ENCODE data around the gene EBLN2. TPM values are rescaled to one million over a fixed set of nuclear protein-coding genes. Genes with fewer than 3 reads are reported as not detected.

The EBLN2 gene
- total RNA-seq, 2 donors from 2014 or later: 0.67 to 1.4 TPM

DNA sequence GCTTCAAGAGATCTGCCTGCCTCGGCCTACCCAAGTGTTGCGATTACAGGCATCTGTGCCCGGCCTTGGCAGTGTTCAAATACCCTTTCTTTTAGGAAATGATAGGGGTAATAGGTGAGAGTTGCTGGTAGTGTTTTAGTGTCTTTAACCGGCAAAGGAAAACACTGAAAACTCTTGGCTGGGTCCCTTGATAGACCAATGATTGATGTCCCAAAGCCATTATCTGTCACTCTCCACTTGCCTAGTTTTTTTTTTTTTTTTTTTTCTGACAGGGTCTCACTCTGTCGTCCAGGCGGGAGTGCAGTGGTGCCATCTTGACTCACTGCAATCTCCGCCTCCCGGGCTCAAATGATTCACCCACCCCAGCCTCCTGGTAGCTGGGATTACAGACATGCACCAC, 19.7 kb downstream of the EBLN2 start:
- TF ChIP-seq, protein P1, sequence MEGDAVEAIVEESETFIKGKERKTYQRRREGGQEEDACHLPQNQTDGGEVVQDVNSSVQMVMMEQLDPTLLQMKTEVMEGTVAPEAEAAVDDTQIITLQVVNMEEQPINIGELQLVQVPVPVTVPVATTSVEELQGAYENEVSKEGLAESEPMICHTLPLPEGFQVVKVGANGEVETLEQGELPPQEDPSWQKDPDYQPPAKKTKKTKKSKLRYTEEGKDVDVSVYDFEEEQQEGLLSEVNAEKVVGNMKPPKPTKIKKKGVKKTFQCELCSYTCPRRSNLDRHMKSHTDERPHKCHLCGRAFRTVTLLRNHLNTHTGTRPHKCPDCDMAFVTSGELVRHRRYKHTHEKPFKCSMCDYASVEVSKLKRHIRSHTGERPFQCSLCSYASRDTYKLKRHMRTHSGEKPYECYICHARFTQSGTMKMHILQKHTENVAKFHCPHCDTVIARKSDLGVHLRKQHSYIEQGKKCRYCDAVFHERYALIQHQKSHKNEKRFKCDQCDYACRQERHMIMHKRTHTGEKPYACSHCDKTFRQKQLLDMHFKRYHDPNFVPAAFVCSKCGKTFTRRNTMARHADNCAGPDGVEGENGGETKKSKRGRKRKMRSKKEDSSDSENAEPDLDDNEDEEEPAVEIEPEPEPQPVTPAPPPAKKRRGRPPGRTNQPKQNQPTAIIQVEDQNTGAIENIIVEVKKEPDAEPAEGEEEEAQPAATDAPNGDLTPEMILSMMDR (IDR thresholded peaks at IDR 0.05): no peak
- Histone ChIP-seq H3K9me3 (no peaks in the 10 kb centered on the region), H3K27me3 (no peaks in the 10 kb centered on the region), H3K36me3 (no peaks in the 10 kb centered on the region), H3K4me3 (no peak overlapping the region), H3K27ac (no peak overlapping the region), H3K4me1 (no peaks in the 10 kb centered on the region)
- no peak for DNase-seq (ENCODE audit: low spot score)

DNA sequence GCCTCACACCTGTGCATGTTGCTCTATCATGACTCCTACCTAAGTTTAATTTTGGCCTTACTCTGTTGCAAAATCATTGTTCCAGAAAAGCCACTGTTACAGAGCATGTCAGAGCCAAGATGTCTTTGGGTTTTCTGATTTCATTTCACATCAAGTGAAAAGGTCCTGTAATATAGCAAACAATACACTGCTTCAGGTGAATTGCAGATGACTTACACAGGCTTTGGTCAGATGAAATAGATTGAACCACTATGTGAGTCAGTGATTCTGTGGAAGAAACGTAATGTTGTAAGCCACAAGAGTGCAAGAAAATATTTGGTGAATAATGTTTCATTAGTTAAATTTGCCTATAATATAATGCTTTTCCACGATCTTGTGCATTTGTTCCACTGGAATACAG, 22.7 kb downstream of the EBLN2 start:
- H3K36me3 ChIP-seq: no peaks in the 10 kb centered on the region
- H3K27ac ChIP-seq: no peak overlapping the region
- no peak for DNase-seq (ENCODE audit: low spot score)
- TF ChIP-seq, protein P1 (IDR thresholded peaks at IDR 0.05): no peak
- no peak overlapping the region for H3K4me3 ChIP-seq
- no peaks in the 10 kb centered on the region for H3K9me3 ChIP-seq
- H3K27me3 ChIP-seq: no peaks in the 10 kb centered on the region
- no peaks in the 10 kb centered on the region for H3K4me1 ChIP-seq

DNA sequence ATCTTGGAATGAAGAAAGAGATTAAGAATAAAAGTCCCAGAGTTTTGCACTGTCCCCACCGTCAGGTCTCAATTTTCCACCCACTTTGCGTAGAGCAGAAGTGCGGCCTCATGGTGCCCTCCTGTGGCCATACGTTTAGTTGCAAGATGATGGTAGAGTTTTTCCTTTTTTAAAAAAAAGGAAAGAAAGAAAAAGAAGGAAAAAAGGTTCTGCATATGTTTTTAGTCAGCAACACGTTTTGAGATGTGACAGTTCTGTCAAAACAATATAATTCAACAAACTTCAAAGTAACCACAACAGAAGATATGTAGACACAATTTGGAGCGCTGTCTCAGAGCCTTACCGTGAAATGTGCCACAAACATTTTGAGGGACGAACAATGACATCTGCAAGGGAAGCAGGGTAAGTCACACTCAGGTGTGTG, 24.6 kb downstream of the EBLN2 start:
- Histone ChIP-seq H3K4me3 (no peak overlapping the region), H3K36me3 (no peaks in the 10 kb centered on the region), H3K27ac (no peak overlapping the region), H3K4me1 (no peaks in the 10 kb centered on the region), H3K27me3 (no peaks in the 10 kb centered on the region), H3K9me3 (no peaks in the 10 kb centered on the region)
- TF ChIP-seq, protein P1 (IDR thresholded peaks at IDR 0.05): peak; percentile 75 to 81
- no peak for DNase-seq (ENCODE audit: low spot score)

DNA sequence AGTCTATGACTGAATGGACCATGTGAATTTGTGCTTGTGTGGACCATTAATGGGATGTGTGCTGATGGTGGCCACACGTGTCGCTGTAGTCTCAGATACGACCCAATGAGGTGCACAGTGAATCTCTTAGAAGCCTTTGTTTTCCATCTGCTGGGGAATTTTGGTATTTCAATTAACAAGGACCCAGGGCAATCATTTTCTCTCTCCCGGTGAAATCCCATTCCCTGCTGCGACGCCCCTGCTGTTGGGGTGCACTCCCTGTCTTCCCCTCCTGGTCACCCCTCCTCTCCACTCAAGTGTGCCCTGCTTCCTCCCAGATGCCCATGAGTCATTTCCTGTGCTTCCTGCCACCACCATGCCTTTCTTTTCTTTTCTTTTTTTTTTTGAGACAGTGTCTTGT, 32.7 kb downstream of the EBLN2 start:
- Histone ChIP-seq H3K36me3 (no peaks in the 10 kb centered on the region), H3K27me3 (no peaks in the 10 kb centered on the region), H3K27ac (no peak overlapping the region), H3K9me3 (no peaks in the 10 kb centered on the region), H3K4me1 (peaks cover 0 to 9% of the 10 kb centered on the region in 2 donors), H3K4me3 (no peak overlapping the region)
- TF ChIP-seq, protein P1 (IDR thresholded peaks at IDR 0.05): no peak
- no peak for DNase-seq (ENCODE audit: low spot score)

DNA sequence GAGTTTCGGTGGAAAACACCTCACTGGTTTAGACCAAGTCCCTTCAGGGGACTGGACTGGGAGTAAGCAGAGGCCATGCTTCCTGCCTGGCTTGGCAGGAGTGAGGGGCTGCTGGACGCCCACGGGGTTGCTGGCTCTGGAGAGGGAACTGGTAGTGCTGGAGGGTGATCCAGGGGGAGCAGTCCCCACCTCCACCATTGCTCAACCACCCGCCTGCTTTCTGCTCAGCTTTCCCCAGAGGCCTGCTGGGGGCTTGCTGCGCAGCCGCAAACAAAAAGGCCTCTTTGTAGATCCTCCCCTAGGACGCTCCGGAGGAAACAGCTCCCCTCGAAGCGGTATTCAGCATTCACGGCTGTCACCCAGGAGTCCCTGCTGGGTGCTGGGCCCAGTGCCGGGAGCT, 33.5 kb downstream of the EBLN2 start:
- TF ChIP-seq, protein P1 (IDR thresholded peaks at IDR 0.05): no peak
- no peak for DNase-seq (ENCODE audit: low spot score)
- Histone ChIP-seq H3K27ac (no peak overlapping the region), H3K9me3 (no peaks in the 10 kb centered on the region), H3K4me1 (peaks cover 0 to 9% of the 10 kb centered on the region in 2 donors), H3K27me3 (no peaks in the 10 kb centered on the region), H3K4me3 (no peak overlapping the region), H3K36me3 (no peaks in the 10 kb centered on the region)

DNA sequence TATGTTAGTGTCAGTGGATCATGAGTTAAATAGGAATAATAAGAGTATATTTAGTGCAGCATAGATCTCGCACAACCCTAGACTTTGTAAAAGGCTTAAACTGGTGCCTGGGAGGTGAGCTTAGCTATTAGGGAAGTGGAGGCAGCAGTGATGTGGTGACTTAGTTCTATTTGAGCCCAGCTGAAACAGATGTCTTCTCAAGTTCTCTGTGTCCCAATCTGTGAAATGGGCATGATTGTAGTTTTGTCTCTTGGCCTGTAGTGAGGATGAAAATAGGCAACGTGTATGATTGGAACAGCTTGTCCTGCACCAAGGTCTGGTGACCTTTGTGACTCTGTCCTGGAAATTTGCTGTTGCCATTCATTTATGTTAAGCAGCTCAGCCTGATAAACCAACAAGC, 34.7 kb downstream of the EBLN2 start:
- H3K27me3 ChIP-seq: no peaks in the 10 kb centered on the region
- H3K4me1 ChIP-seq: peaks cover 0 to 13% of the 10 kb centered on the region in 2 donors
- TF ChIP-seq, protein P1 (IDR thresholded peaks at IDR 0.05): no peak
- no peaks in the 10 kb centered on the region for H3K9me3 ChIP-seq
- no peaks in the 10 kb centered on the region for H3K36me3 ChIP-seq
- no peak overlapping the region for H3K27ac ChIP-seq
- H3K4me3 ChIP-seq: no peak overlapping the region
- no peak for DNase-seq (ENCODE audit: low spot score)
